GM23248 (cell line): Measurements from ENCODE around the gene PRKCA.

Experiments
- EZH2 ChIP-seq: fragments of 200-600 bp; sonication (generic); IDR thresholded peaks from 2 replicates; pipeline ENCODE4 v1.6.1; 2018; ENCODE audit warnings: antibody characterized with exemption, mild to moderate bottlenecking; ENCODE audit not compliant: insufficient read depth, poor library complexity, severe bottlenecking
- EZH2phosphoT487 ChIP-seq: fragments of 200-600 bp; sonication (generic); IDR thresholded peaks from 2 replicates; pipeline ENCODE4 v1.6.1; 2018; ENCODE audit warnings: antibody characterized with exemption, moderate library complexity, mild to moderate bottlenecking, low read depth; ENCODE audit not compliant: insufficient read depth

DNA sequence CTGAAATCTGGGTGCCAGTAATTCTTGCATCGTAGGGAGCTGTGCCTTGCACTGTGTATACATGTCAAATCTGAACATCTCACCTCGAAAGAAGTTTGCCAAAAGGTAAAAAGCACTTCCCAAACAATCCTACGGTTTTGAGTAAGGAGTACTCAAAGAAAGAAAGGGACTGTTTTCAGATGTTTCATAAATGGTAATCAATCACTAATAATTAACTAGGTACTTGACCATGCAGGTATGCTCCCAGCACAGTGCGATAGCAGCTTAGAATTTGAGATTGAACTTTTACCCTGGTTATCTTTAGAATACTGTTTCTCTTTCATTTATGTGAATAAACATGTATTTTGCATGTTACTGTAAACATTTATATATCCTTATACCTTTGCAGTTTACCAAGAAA lies 39.0 kb downstream of the PRKCA start:
- TF ChIP-seq EZH2, result no peak
- no peak for TF ChIP-seq EZH2phosphoT487
